ENCODE measurements around the gene SERPING1. TPM values are rescaled to one million over a fixed set of nuclear protein-coding genes. Genes with fewer than 3 reads are reported as not detected.

Gene SERPING1
- total and polyA plus RNA-seq, 2 donors from 2014 or later, result 361 to 785 TPM

DNA sequence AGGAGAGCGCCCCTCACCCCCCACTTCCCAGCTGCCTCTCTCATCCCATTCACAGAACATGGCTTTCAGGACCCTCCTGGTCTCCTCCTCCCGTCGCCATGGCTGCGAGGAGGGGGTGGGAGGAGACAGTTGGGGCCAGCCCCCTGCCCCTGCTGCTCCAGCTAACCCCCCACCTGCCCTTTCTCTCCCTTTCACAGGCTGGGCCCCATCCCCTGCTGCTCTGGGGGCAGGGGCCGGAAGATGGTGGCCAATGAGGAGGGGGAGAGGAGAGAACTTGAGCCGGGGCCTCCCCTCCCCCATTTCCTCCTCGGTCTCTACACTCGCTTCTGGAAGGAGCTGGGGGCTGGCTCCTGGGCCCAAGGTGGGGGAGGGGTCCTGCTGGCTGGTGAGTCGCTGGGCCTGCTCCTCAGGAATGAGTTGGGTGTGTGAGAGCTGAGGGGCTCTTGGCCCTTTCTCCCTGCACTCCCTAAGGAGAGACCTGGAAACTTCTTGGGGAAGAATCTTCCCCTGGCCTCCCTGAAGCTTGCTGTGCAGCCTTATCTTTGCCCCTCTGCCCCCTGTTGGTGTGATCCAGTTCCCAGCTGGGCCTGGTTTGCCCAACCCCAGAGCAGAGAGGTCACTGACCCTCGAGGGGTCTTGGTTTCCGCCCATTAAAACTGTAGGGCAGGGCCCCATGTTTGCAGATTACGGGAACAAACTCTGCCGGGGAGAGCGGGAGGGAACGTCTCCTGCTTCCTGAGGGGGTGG lies 42.0 kb downstream of the SERPING1 start:
- intact Hi-C loops (cut with DNase I), result loop anchor here (5.0 kb wide), 1 partner anchor 182 kb away; no protein-coding TSS in a partner anchor
- FAIRE-seq, result no peak
- peaks cover 0 to 12% (median 0%) of the 10 kb centered on the region in 3 donors for H3K4me1 ChIP-seq (ENCODE audit: control insufficient read depth in 2 of 3, insufficient read depth in 2 of 3, low read depth in 1 of 3, low read length in 3 of 3)

GRCh38 chr11:57640068-57640800 lies 42.7 kb downstream of the SERPING1 start:
- H3K9me3 ChIP-seq (ENCODE audit: control insufficient read depth in 2 of 3, insufficient read depth in 1 of 3, low read length in 3 of 3), result no peaks in the 10 kb centered on the region
- no peaks in the 10 kb centered on the region for H3K27me3 ChIP-seq (ENCODE audit: control insufficient read depth, insufficient read depth, low read length)
- no peak for FAIRE-seq
- TF ChIP-seq CTCF (IDR thresholded peaks at IDR 0.05; ENCODE audit: borderline replicate concordance, extremely low read depth, insufficient read depth), result no peak
- peak overlapping the region in 1 of 3 donors; percentile 79 for H3K4me3 ChIP-seq (ENCODE audit: low read length in 3 of 3)
- peak overlapping the region in 1 of 2 donors; percentile 48 for H3K27ac ChIP-seq (ENCODE audit: low read depth in 2 of 2, low read length in 2 of 2)
- DNase-seq, result no peak
- H3K4me1 ChIP-seq (ENCODE audit: control insufficient read depth in 2 of 3, insufficient read depth in 2 of 3, low read depth in 1 of 3, low read length in 3 of 3), result peaks cover 0 to 15% (median 0%) of the 10 kb centered on the region in 3 donors
- no peak overlapping the region for H3K9ac ChIP-seq (ENCODE audit: low read length in 3 of 3)
- no peaks in the 10 kb centered on the region for H3K36me3 ChIP-seq (ENCODE audit: control insufficient read depth in 2 of 3, insufficient read depth in 3 of 3, low read length in 3 of 3)
- intact Hi-C loops (cut with DNase I), result loop anchor here (5.0 kb wide), 1 partner anchor 183 kb away; no protein-coding TSS in a partner anchor

More for the DNA sequence above, 42.0 kb downstream of the SERPING1 start:
- peak in 4 of 5 donors; percentile 98 to 99 (median 99) for DNase-seq
- H3K27ac ChIP-seq (ENCODE audit: low read depth in 2 of 2, low read length in 2 of 2), result peak overlapping the region in 1 of 2 donors; percentile 48
- TF ChIP-seq CTCF (IDR thresholded peaks at IDR 0.05; ENCODE audit: borderline replicate concordance, extremely low read depth, insufficient read depth), result no peak
- peak overlapping the region; percentile 79 to 99 (median 93) for H3K4me3 ChIP-seq (ENCODE audit: low read length in 3 of 3)
- no peaks in the 10 kb centered on the region for H3K9me3 ChIP-seq (ENCODE audit: control insufficient read depth in 2 of 3, insufficient read depth in 1 of 3, low read length in 3 of 3)
- H3K27me3 ChIP-seq (ENCODE audit: control insufficient read depth, insufficient read depth, low read length), result no peaks in the 10 kb centered on the region
- no peaks in the 10 kb centered on the region for H3K36me3 ChIP-seq (ENCODE audit: control insufficient read depth in 2 of 3, insufficient read depth in 3 of 3, low read length in 3 of 3)
- peak overlapping the region in 2 of 3 donors; percentile 82 to 98 for H3K9ac ChIP-seq (ENCODE audit: low read length in 3 of 3)

GRCh38 chr11:57641011-57641807 lies 43.7 kb downstream of the SERPING1 start:
- Histone ChIP-seq H3K36me3 (ENCODE audit: control insufficient read depth in 2 of 3, insufficient read depth in 3 of 3, low read length in 3 of 3) (no peaks in the 10 kb centered on the region), H3K27me3 (ENCODE audit: control insufficient read depth, insufficient read depth, low read length) (no peaks in the 10 kb centered on the region), H3K4me3 (ENCODE audit: low read length in 3 of 3) (no peak overlapping the region), H3K9ac (ENCODE audit: low read length in 3 of 3) (no peak overlapping the region), H3K27ac (ENCODE audit: low read depth in 2 of 2, low read length in 2 of 2) (no peak overlapping the region), H3K9me3 (ENCODE audit: control insufficient read depth in 2 of 3, insufficient read depth in 1 of 3, low read length in 3 of 3) (no peaks in the 10 kb centered on the region), H3K4me1 (ENCODE audit: control insufficient read depth in 2 of 3, insufficient read depth in 2 of 3, low read depth in 1 of 3, low read length in 3 of 3) (peaks cover 0 to 20% (median 0%) of the 10 kb centered on the region in 3 donors)
- FAIRE-seq (no peak), DNase-seq (peak in 3 of 5 donors; percentile 23 to 76 (median 48))
- intact Hi-C loops (cut with DNase I), result loop anchor here (5.0 kb wide), 1 partner anchor 184 kb away; no protein-coding TSS in a partner anchor
- peak; percentile 53 for TF ChIP-seq CTCF (IDR thresholded peaks at IDR 0.05; ENCODE audit: borderline replicate concordance, extremely low read depth, insufficient read depth)
